ENCODE data around the gene PPP3CA. TPM values are rescaled to one million over a fixed set of nuclear protein-coding genes. Genes with fewer than 3 reads are reported as not detected.

PPP3CA gene
- total RNA-seq, 1 experiment from 2014 or later, result 40.2 TPM

GRCh38 chr4:101211146-101211553 is 136.2 kb downstream of the PPP3CA start:
- Histone ChIP-seq H4K20me1 (ENCODE audit: insufficient read depth) (no peaks in the 10 kb centered on the region), H2AFZ (no peak overlapping the region), H3K4me3 (no peak overlapping the region), H3F3A (ENCODE audit: insufficient read depth, low read depth) (no peaks in the 10 kb centered on the region), H3K9me3 (ENCODE audit: insufficient read depth, low read depth) (no peaks in the 10 kb centered on the region), H3K79me2 (ENCODE audit: low read depth) (peaks cover 6% of the 10 kb centered on the region; the same call in 1 of the 2 replicates), H3K4me1 (replicated peaks; ENCODE audit: insufficient read depth) (no peaks in the 10 kb centered on the region), H3K36me3 (ENCODE audit: low read depth) (no peaks in the 10 kb centered on the region), H3K9me2 (ENCODE audit: insufficient read depth) (no peaks in the 10 kb centered on the region), H3K27me3 (ENCODE audit: insufficient read depth, low read depth) (no peaks in the 10 kb centered on the region), H3K4me2 (no peak overlapping the region), H3K27ac (no peak overlapping the region)
- ChIA-PET CTCF (no interaction called here), POLR2A (ENCODE audit: unreplicated experiment) (no interaction called here)
- no TSS peak for BruUV-seq (replicated peaks)
- DNase-seq, result no peak
- TF ChIP-seq CTCF (conservative IDR thresholded peaks at IDR 0.05) (no peak), EZH2 (IDR thresholded peaks at IDR 0.05; ENCODE audit: low read depth) (no peak)
- intact Hi-C loops (cut with micrococcal nuclease; ENCODE audit: unreplicated experiment), result no loop called here

- peaks cover 6% of the 10 kb centered on the region; the same call in 1 of the 2 replicates for H3K79me2 ChIP-seq (ENCODE audit: low read depth)
- TF ChIP-seq CTCF (conservative IDR thresholded peaks at IDR 0.05), result no peak
- no peak for TF ChIP-seq EZH2 (IDR thresholded peaks at IDR 0.05; ENCODE audit: low read depth)
Measured at GRCh38 chr4:101210331-101210730, 137.0 kb downstream of the PPP3CA start.

DNA sequence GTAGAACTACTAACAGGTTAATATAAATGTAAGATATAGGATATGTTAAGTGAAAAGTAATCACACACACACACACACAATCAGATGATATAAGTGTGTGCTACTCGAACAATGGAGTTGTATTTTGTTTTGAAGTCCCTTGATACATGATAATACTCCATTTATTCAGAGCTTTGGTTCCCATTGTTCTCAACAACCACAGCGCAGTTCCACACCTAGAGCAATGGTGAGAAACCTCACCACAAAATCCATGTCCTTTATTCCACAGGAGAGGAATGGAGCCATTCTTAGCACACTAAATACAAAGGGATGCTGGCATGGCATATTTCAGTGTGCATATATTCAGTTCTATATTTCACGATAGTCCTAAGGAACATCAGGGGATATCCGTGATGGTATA is 139.2 kb downstream of the PPP3CA start:
- no peak overlapping the region for H3K4me2 ChIP-seq
- no peak overlapping the region for H3K4me3 ChIP-seq
- intact Hi-C loops (cut with micrococcal nuclease; ENCODE audit: unreplicated experiment), result no loop called here
- no peaks in the 10 kb centered on the region for H3K9me2 ChIP-seq (ENCODE audit: insufficient read depth)
- H3K36me3 ChIP-seq (ENCODE audit: low read depth), result no peaks in the 10 kb centered on the region
- CTCF ChIA-PET, result no interaction called here
- H3K27ac ChIP-seq, result no peak overlapping the region
- H4K20me1 ChIP-seq (ENCODE audit: insufficient read depth), result no peaks in the 10 kb centered on the region
- no peaks in the 10 kb centered on the region for H3F3A ChIP-seq (ENCODE audit: insufficient read depth, low read depth)
- POLR2A ChIA-PET (ENCODE audit: unreplicated experiment), result no interaction called here
- H3K9me3 ChIP-seq (ENCODE audit: insufficient read depth, low read depth), result no peaks in the 10 kb centered on the region
- no peaks in the 10 kb centered on the region for H3K4me1 ChIP-seq (replicated peaks; ENCODE audit: insufficient read depth)
- no TSS peak for BruUV-seq (replicated peaks)
- H3K27me3 ChIP-seq (ENCODE audit: insufficient read depth, low read depth), result no peaks in the 10 kb centered on the region
- H2AFZ ChIP-seq, result no peak overlapping the region
- TF ChIP-seq EZH2 (IDR thresholded peaks at IDR 0.05; ENCODE audit: low read depth) (no peak), CTCF (conservative IDR thresholded peaks at IDR 0.05) (no peak)
- DNase-seq, result no peak
- peaks cover 6% of the 10 kb centered on the region; the same call in 1 of the 2 replicates for H3K79me2 ChIP-seq (ENCODE audit: low read depth)

More at GRCh38 chr4:101210331-101210730, 137.0 kb downstream of the PPP3CA start:
- no peak for DNase-seq
- Histone ChIP-seq H3K4me3 (no peak overlapping the region), H2AFZ (no peak overlapping the region), H3K36me3 (ENCODE audit: low read depth) (no peaks in the 10 kb centered on the region), H4K20me1 (ENCODE audit: insufficient read depth) (no peaks in the 10 kb centered on the region), H3K27me3 (ENCODE audit: insufficient read depth, low read depth) (no peaks in the 10 kb centered on the region), H3F3A (ENCODE audit: insufficient read depth, low read depth) (no peaks in the 10 kb centered on the region), H3K9me2 (ENCODE audit: insufficient read depth) (no peaks in the 10 kb centered on the region), H3K9me3 (ENCODE audit: insufficient read depth, low read depth) (no peaks in the 10 kb centered on the region), H3K4me1 (replicated peaks; ENCODE audit: insufficient read depth) (no peaks in the 10 kb centered on the region), H3K4me2 (no peak overlapping the region), H3K27ac (no peak overlapping the region)
- intact Hi-C loops (cut with micrococcal nuclease; ENCODE audit: unreplicated experiment), result no loop called here
- ChIA-PET CTCF (no interaction called here), POLR2A (ENCODE audit: unreplicated experiment) (no interaction called here)
- no TSS peak for BruUV-seq (replicated peaks)
